NCI-H82 treated with DMSO at 0.1 percent for 48 hours (cell line): ENCODE measurements around the gene TCERG1.
"Not testable (repeated sequence)": the region's sequence is repeated elsewhere in the genome, so short reads cannot be mapped to it uniquely, and the experiment has no call there.

Experiments used
- DNase-seq: peaks from one replicate; lab custom pipeline; 2025; ENCODE audit not compliant: unreplicated experiment; lab: John Stamatoyannopoulos, UW

The TCERG1 gene

GRCh38 chr5:146519554-146519953, 72.4 kb downstream of the TCERG1 start:
- DNase-seq: no peak

GRCh38 chr5:146520731-146521130, 73.6 kb downstream of the TCERG1 start:
- DNase-seq: no peak

GRCh38 chr5:146521403-146522106, 74.4 kb downstream of the TCERG1 start:
- DNase-seq: no peak

GRCh38 chr5:146523698-146524097, 76.6 kb downstream of the TCERG1 start:
- DNase-seq: no peak

- DNase-seq: no peak
Measured at GRCh38 chr5:146527785-146528184, 80.7 kb downstream of the TCERG1 start.

- DNase-seq: no peak
Measured at GRCh38 chr5:146528236-146528635, 81.1 kb downstream of the TCERG1 start.

- DNase-seq: no peak
Measured at GRCh38 chr5:146529984-146530383, 82.9 kb downstream of the TCERG1 start.

GRCh38 chr5:146533260-146533857, 86.2 kb downstream of the TCERG1 start:
- peak; percentile 44 for DNase-seq

GRCh38 chr5:146533882-146534281, 86.7 kb downstream of the TCERG1 start:
- DNase-seq: no peak

GRCh38 chr5:146538432-146538831, 91.3 kb downstream of the TCERG1 start:
- no peak for DNase-seq

- no peak for DNase-seq
Measured at GRCh38 chr5:146539973-146540372, 92.8 kb downstream of the TCERG1 start.

- DNase-seq: no peak
Measured at GRCh38 chr5:146540414-146540813, 93.3 kb downstream of the TCERG1 start.

GRCh38 chr5:146541958-146542849, 95.1 kb downstream of the TCERG1 start:
- peak; percentile 38 for DNase-seq

- no peak for DNase-seq
Measured at GRCh38 chr5:146544232-146544631, 97.1 kb downstream of the TCERG1 start.

- no peak for DNase-seq
Measured at GRCh38 chr5:146548781-146549449, 101.8 kb downstream of the TCERG1 start.

GRCh38 chr5:146549615-146550014, 102.5 kb downstream of the TCERG1 start:
- DNase-seq: no peak

- DNase-seq: no peak
Measured at GRCh38 chr5:146553446-146553845, 106.3 kb downstream of the TCERG1 start.

- DNase-seq: not testable (repeated sequence)
Measured at GRCh38 chr5:146556884-146557283, 109.8 kb downstream of the TCERG1 start.

- no peak for DNase-seq
Measured at GRCh38 chr5:146560205-146560812, 113.2 kb downstream of the TCERG1 start.
